Retinal pigment epithelial cell (primary cell): ENCODE data around the gene AVPI1.

Experiments
- DNase-seq: peaks from one replicate; pipeline ENCODE4 v3.0.0-alpha.2; 2010; ENCODE audit warnings: low read depth
- H3K4me3 ChIP-seq: 2 replicates; pipeline ENCODE4 v1.5.1; 2011; ENCODE audit warnings: mild to moderate bottlenecking, low read length, control low read depth, moderate library complexity
- TF ChIP-seq, protein P1 (sequence below): conservative IDR thresholded peaks from 2 replicates; pipeline ENCODE4 v1.5.1; 2011; ENCODE audit warnings: low read depth, low read length, control low read depth, inconsistent platforms

AVPI1 gene

DNA sequence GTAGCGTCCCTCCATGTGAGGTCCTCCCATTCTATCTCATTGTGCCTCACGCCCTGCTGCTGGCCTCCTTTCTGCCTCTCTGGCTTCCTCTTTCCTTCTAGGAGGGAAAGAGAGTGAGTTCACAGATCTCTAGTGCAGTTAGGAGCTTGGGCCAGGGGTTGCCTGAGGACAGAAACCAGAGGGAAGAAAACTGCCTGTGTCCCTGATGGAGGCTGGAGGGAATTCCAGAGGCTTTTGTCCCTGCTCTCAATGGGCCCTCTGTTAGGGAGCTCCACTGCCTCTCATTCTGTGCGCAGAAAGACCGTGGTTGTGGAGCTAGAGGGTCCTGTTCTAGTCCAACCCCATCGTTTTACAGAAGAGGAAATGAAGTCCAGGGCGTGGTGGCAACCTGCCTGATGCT, 31.1 kb upstream of the AVPI1 start:
- TF ChIP-seq, protein P1, sequence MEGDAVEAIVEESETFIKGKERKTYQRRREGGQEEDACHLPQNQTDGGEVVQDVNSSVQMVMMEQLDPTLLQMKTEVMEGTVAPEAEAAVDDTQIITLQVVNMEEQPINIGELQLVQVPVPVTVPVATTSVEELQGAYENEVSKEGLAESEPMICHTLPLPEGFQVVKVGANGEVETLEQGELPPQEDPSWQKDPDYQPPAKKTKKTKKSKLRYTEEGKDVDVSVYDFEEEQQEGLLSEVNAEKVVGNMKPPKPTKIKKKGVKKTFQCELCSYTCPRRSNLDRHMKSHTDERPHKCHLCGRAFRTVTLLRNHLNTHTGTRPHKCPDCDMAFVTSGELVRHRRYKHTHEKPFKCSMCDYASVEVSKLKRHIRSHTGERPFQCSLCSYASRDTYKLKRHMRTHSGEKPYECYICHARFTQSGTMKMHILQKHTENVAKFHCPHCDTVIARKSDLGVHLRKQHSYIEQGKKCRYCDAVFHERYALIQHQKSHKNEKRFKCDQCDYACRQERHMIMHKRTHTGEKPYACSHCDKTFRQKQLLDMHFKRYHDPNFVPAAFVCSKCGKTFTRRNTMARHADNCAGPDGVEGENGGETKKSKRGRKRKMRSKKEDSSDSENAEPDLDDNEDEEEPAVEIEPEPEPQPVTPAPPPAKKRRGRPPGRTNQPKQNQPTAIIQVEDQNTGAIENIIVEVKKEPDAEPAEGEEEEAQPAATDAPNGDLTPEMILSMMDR, result no peak
- DNase-seq, result no peak
- no peak overlapping the region for H3K4me3 ChIP-seq

DNA sequence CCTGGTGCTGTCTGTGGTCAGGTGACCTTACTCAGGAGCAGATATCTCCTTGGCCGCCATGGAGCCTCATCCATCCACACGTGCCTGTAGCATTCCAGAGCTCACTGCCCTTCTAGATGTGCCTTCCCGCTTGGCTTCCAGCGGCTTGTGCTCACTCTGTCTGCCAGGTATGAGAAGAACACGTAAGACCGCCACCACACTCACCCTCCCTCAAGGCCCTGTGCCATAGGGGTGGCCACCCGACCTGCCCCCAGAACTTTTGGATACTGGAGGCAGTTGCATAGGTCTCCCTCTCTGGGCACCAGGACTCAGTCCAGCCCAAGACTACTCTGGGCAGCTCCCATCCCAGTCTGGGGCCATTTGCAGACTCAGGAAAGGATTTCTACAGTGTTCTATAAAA, 30.6 kb upstream of the AVPI1 start:
- DNase-seq, result no peak
- TF ChIP-seq, protein P1, result no peak
- H3K4me3 ChIP-seq, result no peak overlapping the region

DNA sequence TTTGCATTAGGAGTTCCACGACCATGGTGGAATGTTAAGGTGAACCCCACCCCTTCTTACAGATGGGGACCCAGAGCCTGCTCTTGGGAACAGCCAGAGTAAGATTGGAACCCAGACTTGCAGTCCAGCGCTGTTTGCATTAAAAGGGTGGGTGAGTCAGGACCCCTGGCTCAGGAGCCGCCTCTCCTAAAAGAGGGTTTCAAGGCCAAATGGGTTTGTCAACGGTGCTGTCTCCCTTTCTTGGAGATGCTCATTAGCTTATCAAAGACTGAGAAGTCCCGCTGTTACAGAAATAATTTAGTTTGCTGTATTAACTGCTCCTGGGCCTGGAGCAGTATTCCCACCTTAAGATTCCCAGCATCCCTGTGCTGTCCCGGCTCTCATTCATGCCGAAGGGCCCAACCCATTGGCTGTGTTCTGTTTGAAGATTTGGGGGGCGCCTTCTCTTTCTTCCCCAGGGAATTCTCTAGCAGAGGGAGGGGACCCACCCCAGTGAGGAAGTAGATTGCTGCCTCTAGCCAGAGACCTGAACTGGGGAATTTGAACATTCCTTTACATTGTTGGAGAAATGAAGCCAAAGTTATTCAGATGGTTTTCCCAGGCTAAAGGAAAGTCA, 28.3 kb upstream of the AVPI1 start:
- peak overlapping the region; percentile 64 for H3K4me3 ChIP-seq
- TF ChIP-seq, protein P1, result no peak
- DNase-seq, result no peak

DNA sequence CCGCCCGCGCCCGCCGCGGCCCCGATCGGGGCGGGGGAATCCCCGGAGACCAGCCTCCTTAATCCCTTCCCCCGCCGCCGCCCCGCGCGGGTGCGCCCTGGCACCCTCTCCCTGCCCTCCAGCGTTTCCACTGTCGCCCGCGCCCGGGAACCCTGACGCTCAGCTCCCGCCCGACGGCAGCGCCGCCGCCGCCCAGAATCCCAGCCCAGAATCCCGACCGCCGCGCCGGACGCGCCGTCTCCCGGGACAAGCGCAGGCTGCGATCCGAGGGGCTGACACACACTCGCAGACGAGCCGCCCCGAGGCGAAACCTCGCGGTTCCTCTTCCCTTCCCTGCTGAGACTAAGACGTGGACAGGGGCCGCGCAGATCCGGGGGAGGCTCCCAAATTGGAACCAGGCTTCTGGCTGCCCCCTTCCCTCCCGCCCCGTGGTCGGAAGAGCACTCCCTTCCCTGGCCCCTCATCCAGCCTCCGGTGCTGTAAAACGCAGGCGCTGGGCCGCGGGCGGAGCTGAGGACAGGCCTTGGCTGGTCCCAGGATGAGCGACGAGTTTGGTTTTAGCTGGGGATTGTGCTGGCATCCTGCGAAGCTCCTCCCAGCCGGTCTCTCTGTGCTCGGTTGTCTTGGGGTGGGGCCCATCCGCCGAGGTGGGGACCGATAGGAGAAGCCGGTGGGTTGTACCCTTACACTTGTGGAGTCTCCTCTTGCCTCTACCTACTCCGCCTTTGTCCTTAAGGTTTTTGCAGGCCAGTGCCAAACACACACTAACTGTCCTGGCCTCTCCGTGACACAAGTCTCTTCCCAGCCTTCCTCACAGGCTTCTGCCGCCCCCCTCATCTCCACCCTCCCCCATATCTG, 27.6 kb upstream of the AVPI1 start:
- TF ChIP-seq, protein P1, result no peak
- H3K4me3 ChIP-seq, result peak overlapping the region; percentile 64
- DNase-seq, result no peak

DNA sequence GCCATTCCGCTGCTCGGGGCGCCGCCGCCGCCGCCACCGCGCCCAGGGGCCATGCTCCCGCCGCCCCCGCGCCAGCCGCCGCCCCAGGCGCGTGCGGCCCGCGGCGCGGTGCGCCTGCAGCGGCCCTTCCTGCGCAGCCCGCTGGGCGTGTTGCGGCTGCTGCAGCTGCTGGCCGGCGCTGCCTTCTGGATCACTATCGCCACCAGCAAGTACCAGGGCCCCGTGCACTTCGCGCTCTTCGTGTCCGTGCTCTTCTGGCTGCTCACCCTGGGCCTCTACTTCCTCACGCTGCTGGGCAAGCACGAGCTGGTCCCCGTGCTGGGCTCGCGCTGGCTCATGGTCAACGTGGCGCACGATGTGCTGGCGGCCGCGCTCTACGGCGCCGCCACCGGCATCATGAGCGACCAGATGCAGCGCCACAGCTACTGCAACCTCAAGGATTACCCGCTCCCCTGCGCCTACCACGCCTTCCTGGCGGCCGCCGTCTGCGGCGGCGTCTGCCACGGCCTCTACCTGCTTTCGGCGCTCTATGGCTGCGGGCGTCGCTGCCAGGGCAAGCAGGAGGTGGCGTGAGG, 26.9 kb upstream of the AVPI1 start:
- peak overlapping the region; percentile 64 for H3K4me3 ChIP-seq
- TF ChIP-seq, protein P1, result peak; percentile 27
- no peak for DNase-seq

DNA sequence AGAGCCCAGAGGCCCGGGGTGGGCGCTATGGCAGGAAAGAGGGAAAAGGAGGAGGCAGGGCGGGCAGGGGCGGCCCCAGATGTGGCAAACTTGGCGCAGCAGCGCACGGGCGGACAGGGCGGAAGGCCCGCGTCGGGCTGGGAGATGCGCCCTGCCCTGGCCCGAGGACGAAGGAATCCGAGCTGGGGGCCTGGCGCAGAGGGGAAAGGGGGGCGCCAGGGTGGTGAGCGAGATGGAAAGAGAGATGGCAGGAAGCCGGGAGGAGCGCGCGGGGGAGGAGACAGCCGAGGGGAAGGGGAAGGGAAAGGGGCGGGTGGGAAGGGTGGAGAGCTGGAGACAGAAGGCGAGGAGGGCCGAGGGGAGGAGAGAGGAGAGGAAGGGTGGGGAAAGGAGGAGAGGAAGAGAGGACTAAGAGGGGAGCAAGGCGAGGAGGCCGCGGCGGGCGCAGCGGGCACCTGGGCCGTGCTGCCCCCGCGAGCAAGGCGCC, 26.3 kb upstream of the AVPI1 start, which contains the start of gene MARVELD1:
Gene MARVELD1 (plus strand): TSS at position 392 of the 487 bp plus-strand sequence. CDS start 147 bp downstream, outside the sequence.
- TF ChIP-seq, protein P1, result no peak
- H3K4me3 ChIP-seq, result peak within 1 kb of the TSS; percentile 64
- DNase-seq, result no peak
